OCI-LY1 (cell line): ENCODE data around the gene ADAM8.

Source experiments
- CTCF ChIP-seq: fragments of 200-600 bp; sonication (generic), shearing (Covaris generic); IDR thresholded peaks from 2 replicates; pipeline ENCODE4 v1.5.1; 2017; ENCODE audit warnings: mild to moderate bottlenecking, antibody characterized with exemption, low read length, moderate library complexity, mixed read lengths
- EZH2 ChIP-seq: fragments of 200-600 bp; sonication (generic), shearing (Covaris generic); IDR thresholded peaks from 2 replicates; pipeline ENCODE4 v1.8.0; 2017; ENCODE audit warnings: borderline replicate concordance, mixed run types, mild to moderate bottlenecking, antibody characterized with exemption, low read length, moderate library complexity, mixed read lengths

- TF ChIP-seq CTCF (no peak), EZH2 (no peak)
Measured at GRCh38 chr10:133217800-133218589, 58.7 kb downstream of the ADAM8 start.
